GM19240 (cell line): Measurements from ENCODE around the gene CROCC.
A peak's percentile ranks its signal among the peaks of the same experiment; 100 is the strongest.

Experiments
- DNase-seq: peaks from one replicate; pipeline ENCODE4 v3.0.0; 2011; ENCODE audit warnings: low spot score; ENCODE audit not compliant: insufficient read length

CROCC gene

GRCh38 chr1:17009706-17010105, 88.0 kb downstream of the CROCC start:
- no peak for DNase-seq

GRCh38 chr1:17011092-17011438, 89.3 kb downstream of the CROCC start:
- DNase-seq = no peak

GRCh38 chr1:17011439-17012307, 89.9 kb downstream of the CROCC start, which contains the start of gene ATP13A2:
Gene ATP13A2, minus strand, starts transcription at chr1:17011928. Its CDS starts 190 bp downstream, at chr1:17011738.
- DNase-seq = peak; percentile 90

GRCh38 chr1:17012775-17013490, 91.2 kb downstream of the CROCC start:
- DNase-seq = no peak

- no peak for DNase-seq
Observed at GRCh38 chr1:17013491-17014320, 92.0 kb downstream of the CROCC start.

- DNase-seq = no peak
Observed at GRCh38 chr1:17014671-17015567, 93.2 kb downstream of the CROCC start.

- no peak for DNase-seq
Observed at GRCh38 chr1:17016317-17016661, 94.6 kb downstream of the CROCC start.

- no peak for DNase-seq
Observed at GRCh38 chr1:17017435-17017834, 95.7 kb downstream of the CROCC start.

- no peak for DNase-seq
Observed at GRCh38 chr1:17018849-17019248, 97.1 kb downstream of the CROCC start.

GRCh38 chr1:17020502-17020901, 98.8 kb downstream of the CROCC start:
- no peak for DNase-seq

- DNase-seq = no peak
Observed at GRCh38 chr1:17021896-17022295, 100.2 kb downstream of the CROCC start.
